Epithelial cell of proximal tubule (primary cell): ENCODE results near the gene ARRB2. TPM values are rescaled to one million over a fixed set of nuclear protein-coding genes. Genes with fewer than 3 reads are reported as not detected.

ENCODE experiments used
- DNase-seq: peaks from one replicate; pipeline ENCODE4 v3.0.0-alpha.2; 2011; ENCODE audit warnings: low read depth
- H3K4me3 ChIP-seq: 2 replicates; pipeline ENCODE4 v1.5.1; 2011; ENCODE audit warnings: low read depth, mild to moderate bottlenecking, low read length
- CTCF ChIP-seq: conservative IDR thresholded peaks from 2 replicates; pipeline ENCODE4 v1.5.1; 2012; ENCODE audit warnings: low read depth, mild to moderate bottlenecking, low read length
- total RNA-seq: library from RNA; depleted of rRNA; stranded (reverse); fragments of >200 nt; gene quantifications from 2 replicates; pipeline ENCODE4 v1.2.3, GENCODE V29; 2015

Gene ARRB2
- total RNA-seq, 1 donor from 2014 or later, result 19.9 TPM

DNA sequence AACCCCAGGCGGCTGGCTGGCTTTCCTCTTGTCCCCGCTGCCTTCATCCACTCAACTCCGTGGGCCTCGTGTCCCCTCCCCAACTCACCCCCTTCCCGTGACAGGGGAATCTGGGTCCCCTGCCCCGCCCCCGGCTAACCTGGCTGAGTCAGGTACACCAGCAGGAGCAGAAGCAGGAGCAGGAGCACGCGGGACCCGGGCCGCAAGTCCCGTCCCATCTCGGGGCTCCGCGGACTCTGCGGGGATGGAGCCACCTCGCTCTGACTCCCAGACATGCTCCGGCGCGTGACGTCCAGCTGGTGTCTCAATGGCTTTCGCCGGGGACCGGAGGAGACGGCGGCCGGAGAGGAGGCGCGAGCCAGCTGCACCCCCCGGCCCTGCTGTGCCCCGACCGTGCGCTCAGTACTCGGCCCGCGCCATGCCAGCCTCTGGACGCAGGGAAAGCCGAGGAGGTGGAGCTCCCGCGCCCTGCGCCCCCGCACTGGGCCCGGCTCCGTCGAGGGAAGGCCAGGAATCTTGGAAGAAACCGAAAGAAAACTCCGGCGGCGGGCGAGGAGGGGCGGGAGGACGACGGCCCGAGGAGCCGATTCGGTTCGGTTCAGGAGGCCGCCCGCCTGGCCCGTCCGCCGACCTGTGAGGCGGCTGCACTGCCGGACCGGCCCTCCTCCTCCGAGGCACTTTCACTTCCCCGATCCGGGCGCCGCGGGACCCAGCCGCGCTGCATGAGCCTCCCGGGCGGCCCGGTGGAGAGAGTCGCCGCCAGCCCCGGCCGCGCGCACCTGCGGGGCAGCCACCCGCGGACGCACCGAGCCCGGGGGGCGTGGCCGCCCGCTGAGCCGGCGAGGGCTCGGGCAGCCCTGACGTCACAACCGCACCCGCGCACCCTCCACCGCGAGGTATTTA, 28.9 kb downstream of the ARRB2 start, which contains the start of the genes CXCL16 and ZMYND15:
Gene CXCL16, minus strand, starts transcription at position 807 of the 903 bp plus-strand sequence. Its CDS starts 589 bp downstream, at position 218.
Gene ZMYND15, plus strand, starts transcription at position 712 of the 903 bp plus-strand sequence. CDS start 716 bp downstream, outside the sequence.
- DNase-seq, result no peak
- peak within 1 kb of the TSS; percentile 73 for H3K4me3 ChIP-seq
- TF ChIP-seq CTCF, result no peak

GRCh38 chr17:4740025-4740351, 29.6 kb downstream of the ARRB2 start:
- no peak for TF ChIP-seq CTCF
- H3K4me3 ChIP-seq, result peak overlapping the region; percentile 73
- no peak for DNase-seq

DNA sequence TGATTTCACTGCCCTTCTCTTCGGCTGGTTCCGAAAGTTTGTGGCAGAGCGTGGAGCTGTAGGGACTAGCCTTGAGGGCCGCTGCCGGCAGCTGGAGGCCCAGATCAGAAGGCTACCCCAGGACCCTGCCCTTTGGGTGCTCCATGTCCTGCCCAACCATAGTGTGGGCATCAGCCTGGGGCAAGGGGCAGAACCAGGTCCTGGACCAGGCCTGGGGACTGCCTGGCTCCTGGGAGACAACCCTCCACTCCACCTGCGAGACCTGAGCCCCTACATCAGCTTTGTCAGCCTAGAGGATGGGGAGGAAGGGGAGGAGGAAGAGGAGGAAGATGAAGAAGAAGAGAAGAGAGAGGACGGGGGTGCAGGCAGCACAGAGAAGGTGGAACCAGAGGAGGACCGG, 30.2 kb downstream of the ARRB2 start:
- no peak overlapping the region for H3K4me3 ChIP-seq
- DNase-seq, result no peak
- TF ChIP-seq CTCF, result no peak

- H3K4me3 ChIP-seq, result no peak overlapping the region
- no peak for TF ChIP-seq CTCF
- DNase-seq, result no peak
Observed at GRCh38 chr17:4741544-4741943, 31.1 kb downstream of the ARRB2 start.

DNA sequence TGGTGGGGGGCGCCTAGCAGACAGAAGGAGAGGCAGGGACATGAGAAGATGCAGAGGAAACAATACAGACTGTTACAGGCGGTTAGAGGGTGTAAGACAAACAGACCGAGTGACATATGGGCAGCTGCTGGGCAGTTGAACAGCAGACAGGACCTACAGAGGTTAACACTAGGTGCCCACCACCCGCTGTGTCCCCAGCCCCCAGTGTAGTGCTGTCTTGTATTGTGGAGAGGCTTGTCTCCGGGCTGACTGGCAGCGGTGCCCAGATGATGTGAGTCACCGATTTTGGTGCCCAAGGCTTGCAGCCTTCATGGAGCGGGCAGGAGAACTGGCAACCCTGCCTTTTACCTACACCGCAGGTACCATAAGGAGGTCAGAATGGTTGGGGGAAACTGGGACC, 31.7 kb downstream of the ARRB2 start:
- DNase-seq, result no peak
- TF ChIP-seq CTCF, result no peak
- H3K4me3 ChIP-seq, result no peak overlapping the region

GRCh38 chr17:4742629-4743028, 32.2 kb downstream of the ARRB2 start:
- no peak overlapping the region for H3K4me3 ChIP-seq
- no peak for DNase-seq
- TF ChIP-seq CTCF, result no peak

- no peak overlapping the region for H3K4me3 ChIP-seq
- DNase-seq, result no peak
- no peak for TF ChIP-seq CTCF
Observed at GRCh38 chr17:4743216-4743615, 32.8 kb downstream of the ARRB2 start.
